ENCODE results near the gene PCP4L1. TPM values are rescaled to one million over a fixed set of nuclear protein-coding genes. Genes with fewer than 3 reads are reported as not detected.
"Not testable (repeated sequence)": the region's sequence is repeated elsewhere in the genome, so short reads cannot be mapped to it uniquely, and the experiment has no call there.

Gene PCP4L1
- total and polyA plus RNA-seq, 2 donors (not counting 1 experiment from before 2014, with no cell fraction given) = not detected

DNA sequence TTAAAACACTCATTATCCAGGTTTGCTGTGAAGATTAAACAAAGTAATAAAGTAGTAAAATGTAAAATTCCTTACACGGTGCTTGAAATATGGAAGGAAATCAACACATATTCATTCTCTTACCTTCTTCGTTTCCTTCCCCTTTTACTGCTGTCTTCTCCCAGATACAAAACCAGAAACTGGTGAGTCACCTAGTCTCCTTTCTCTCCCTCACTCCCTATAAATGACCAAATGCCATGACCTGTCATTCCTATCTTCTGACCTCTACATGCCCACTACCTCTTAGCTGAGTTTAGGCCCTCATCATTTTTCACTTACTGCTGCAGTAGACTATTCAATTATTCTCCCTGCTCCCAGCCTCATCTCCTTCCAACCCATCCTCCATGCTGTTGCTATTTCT, 16.2 kb upstream of the PCP4L1 start:
- H3K4me1 ChIP-seq (ENCODE audit: control insufficient read depth in 2 of 2, insufficient read depth in 2 of 2, low read length in 2 of 2) = no peaks in the 10 kb centered on the region
- H3K9ac ChIP-seq (ENCODE audit: low read length) = no peak overlapping the region
- no peak overlapping the region for H3K27ac ChIP-seq (ENCODE audit: low read length in 2 of 2)
- no peak overlapping the region for H2AFZ ChIP-seq (ENCODE audit: insufficient read depth, low read depth, low read length, poor library complexity, severe bottlenecking)
- H3K27me3 ChIP-seq (replicated peaks in 1 of 4; ENCODE audit: control extremely low read depth in 1 of 4, control insufficient read depth in 3 of 4, insufficient read depth in 4 of 4, low read length in 3 of 4) = peaks cover 0 to 9% (median 0%) of the 10 kb centered on the region in 4 experiments
- H3K79me2 ChIP-seq (ENCODE audit: control insufficient read depth, insufficient read depth, low read length) = no peaks in the 10 kb centered on the region
- H3K27ac Mint-ChIP-seq = no peak overlapping the region
- no peaks in the 10 kb centered on the region for H3K9me3 Mint-ChIP-seq (ENCODE audit: insufficient read depth)
- DNase-seq = no peak
- no peaks in the 10 kb centered on the region for H3K9me3 ChIP-seq (ENCODE audit: control extremely low read depth in 1 of 3, control insufficient read depth in 2 of 3, insufficient read depth in 1 of 3, low read length in 2 of 3)
- CTCF ChIA-PET = no interaction called here
- TF ChIP-seq, protein P1, sequence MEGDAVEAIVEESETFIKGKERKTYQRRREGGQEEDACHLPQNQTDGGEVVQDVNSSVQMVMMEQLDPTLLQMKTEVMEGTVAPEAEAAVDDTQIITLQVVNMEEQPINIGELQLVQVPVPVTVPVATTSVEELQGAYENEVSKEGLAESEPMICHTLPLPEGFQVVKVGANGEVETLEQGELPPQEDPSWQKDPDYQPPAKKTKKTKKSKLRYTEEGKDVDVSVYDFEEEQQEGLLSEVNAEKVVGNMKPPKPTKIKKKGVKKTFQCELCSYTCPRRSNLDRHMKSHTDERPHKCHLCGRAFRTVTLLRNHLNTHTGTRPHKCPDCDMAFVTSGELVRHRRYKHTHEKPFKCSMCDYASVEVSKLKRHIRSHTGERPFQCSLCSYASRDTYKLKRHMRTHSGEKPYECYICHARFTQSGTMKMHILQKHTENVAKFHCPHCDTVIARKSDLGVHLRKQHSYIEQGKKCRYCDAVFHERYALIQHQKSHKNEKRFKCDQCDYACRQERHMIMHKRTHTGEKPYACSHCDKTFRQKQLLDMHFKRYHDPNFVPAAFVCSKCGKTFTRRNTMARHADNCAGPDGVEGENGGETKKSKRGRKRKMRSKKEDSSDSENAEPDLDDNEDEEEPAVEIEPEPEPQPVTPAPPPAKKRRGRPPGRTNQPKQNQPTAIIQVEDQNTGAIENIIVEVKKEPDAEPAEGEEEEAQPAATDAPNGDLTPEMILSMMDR (IDR thresholded peaks at IDR 0.05) = no peak
- no peak for TF ChIP-seq EZH2 (IDR thresholded peaks at IDR 0.05; ENCODE audit: borderline replicate concordance, insufficient read depth, low read depth, low read length, poor library complexity, severe bottlenecking)
- H3K27me3 Mint-ChIP-seq = peaks cover 18% of the 10 kb centered on the region
- H3K4me3 Mint-ChIP-seq = no peak overlapping the region
- WGBS (ENCODE audit: insufficient coverage) = 17% methylated on average over 1 of the region's 2 CpGs
- peaks cover 2% of the 10 kb centered on the region for H3K4me1 Mint-ChIP-seq
- no peaks in the 10 kb centered on the region for H4K20me1 ChIP-seq (ENCODE audit: control insufficient read depth, insufficient read depth, low read length, poor library complexity, severe bottlenecking)
- no peak overlapping the region for H3K4me2 ChIP-seq (replicated peaks; ENCODE audit: low read depth, low read length, poor library complexity, severe bottlenecking)
- H3K36me3 ChIP-seq (replicated peaks in 1 of 2; ENCODE audit: control extremely low read depth in 1 of 2, control insufficient read depth in 1 of 2, extremely low read depth in 1 of 2, insufficient read depth in 2 of 2, low read length in 1 of 2) = no peaks in the 10 kb centered on the region
- H3K4me3 ChIP-seq (ENCODE audit: control extremely low read depth in 1 of 5, extremely low read depth in 1 of 5, insufficient read depth in 1 of 5, low read depth in 2 of 5, low read length in 4 of 5) = no peak overlapping the region
- POLR2A ChIA-PET = no interaction called here
- intact Hi-C loops (cut with micrococcal nuclease) = no loop called here
- ATAC-seq (ENCODE audit: low read depth) = no peak

- Histone ChIP-seq H3K27me3 (replicated peaks in 1 of 4; ENCODE audit: control extremely low read depth in 1 of 4, control insufficient read depth in 3 of 4, insufficient read depth in 4 of 4, low read length in 3 of 4) (no peaks in the 10 kb centered on the region), H3K36me3 (replicated peaks in 1 of 2; ENCODE audit: control extremely low read depth in 1 of 2, control insufficient read depth in 1 of 2, extremely low read depth in 1 of 2, insufficient read depth in 2 of 2, low read length in 1 of 2) (no peaks in the 10 kb centered on the region), H4K20me1 (ENCODE audit: control insufficient read depth, insufficient read depth, low read length, poor library complexity, severe bottlenecking) (no peaks in the 10 kb centered on the region), H2AFZ (ENCODE audit: insufficient read depth, low read depth, low read length, poor library complexity, severe bottlenecking) (no peak overlapping the region), H3K27ac (ENCODE audit: low read length in 2 of 2) (no peak overlapping the region), H3K9ac (ENCODE audit: low read length) (no peak overlapping the region), H3K4me2 (replicated peaks; ENCODE audit: low read depth, low read length, poor library complexity, severe bottlenecking) (no peak overlapping the region), H3K9me3 (ENCODE audit: control extremely low read depth in 1 of 3, control insufficient read depth in 2 of 3, insufficient read depth in 1 of 3, low read length in 2 of 3) (no peaks in the 10 kb centered on the region), H3K79me2 (ENCODE audit: control insufficient read depth, insufficient read depth, low read length) (no peaks in the 10 kb centered on the region), H3K4me1 (ENCODE audit: control insufficient read depth in 2 of 2, insufficient read depth in 2 of 2, low read length in 2 of 2) (no peaks in the 10 kb centered on the region), H3K4me3 (ENCODE audit: control extremely low read depth in 1 of 5, extremely low read depth in 1 of 5, insufficient read depth in 1 of 5, low read depth in 2 of 5, low read length in 4 of 5) (no peak overlapping the region)
- Mint-ChIP-seq H3K4me1 (peaks cover 2% of the 10 kb centered on the region), H3K27me3 (peaks cover 9% of the 10 kb centered on the region), H3K4me3 (no peak overlapping the region), H3K9me3 (ENCODE audit: insufficient read depth) (no peaks in the 10 kb centered on the region), H3K27ac (no peak overlapping the region)
- POLR2A ChIA-PET = no interaction called here
- TF ChIP-seq EZH2 (IDR thresholded peaks at IDR 0.05; ENCODE audit: borderline replicate concordance, insufficient read depth, low read depth, low read length, poor library complexity, severe bottlenecking) = no peak
- TF ChIP-seq, protein P1 (IDR thresholded peaks at IDR 0.05) = no peak
- CTCF ChIA-PET = no interaction called here
- 96% methylated on average over 4 of the region's 4 CpGs for WGBS (ENCODE audit: insufficient coverage)
- no peak for DNase-seq
- ATAC-seq (ENCODE audit: low read depth) = no peak
- intact Hi-C loops (cut with micrococcal nuclease) = no loop called here
Observed at GRCh38 chr1:161244888-161245287, 13.7 kb upstream of the PCP4L1 start.

GRCh38 chr1:161250100-161250499, 8.4 kb upstream of the PCP4L1 start:
- 93% methylated on average over 5 of the region's 5 CpGs for whole genome bisulfite sequencing (ENCODE audit: insufficient coverage)
- H3K27ac ChIP-seq (ENCODE audit: low read length in 2 of 2); H3K4me1 Mint-ChIP-seq; ATAC-seq (ENCODE audit: low read depth); POLR2A ChIA-PET; H3K27ac Mint-ChIP-seq; DNase-seq; H2AFZ ChIP-seq (ENCODE audit: insufficient read depth, low read depth, low read length, poor library complexity, severe bottlenecking); H3K79me2 ChIP-seq (ENCODE audit: control insufficient read depth, insufficient read depth, low read length); H3K9me3 ChIP-seq (ENCODE audit: control extremely low read depth in 1 of 3, control insufficient read depth in 2 of 3, insufficient read depth in 1 of 3, low read length in 2 of 3); H3K9me3 Mint-ChIP-seq (ENCODE audit: insufficient read depth); H3K27me3 ChIP-seq (replicated peaks in 1 of 4; ENCODE audit: control extremely low read depth in 1 of 4, control insufficient read depth in 3 of 4, insufficient read depth in 4 of 4, low read length in 3 of 4); H3K4me3 Mint-ChIP-seq; H4K20me1 ChIP-seq (ENCODE audit: control insufficient read depth, insufficient read depth, low read length, poor library complexity, severe bottlenecking); intact Hi-C loops (cut with micrococcal nuclease); H3K4me1 ChIP-seq (ENCODE audit: control insufficient read depth in 2 of 2, insufficient read depth in 2 of 2, low read length in 2 of 2); H3K27me3 Mint-ChIP-seq; H3K4me3 ChIP-seq (ENCODE audit: control extremely low read depth in 1 of 5, extremely low read depth in 1 of 5, insufficient read depth in 1 of 5, low read depth in 2 of 5, low read length in 4 of 5); H3K4me2 ChIP-seq (replicated peaks; ENCODE audit: low read depth, low read length, poor library complexity, severe bottlenecking); H3K36me3 ChIP-seq (replicated peaks in 1 of 2; ENCODE audit: control extremely low read depth in 1 of 2, control insufficient read depth in 1 of 2, extremely low read depth in 1 of 2, insufficient read depth in 2 of 2, low read length in 1 of 2); H3K9ac ChIP-seq (ENCODE audit: low read length): not testable (repeated sequence)
- CTCF ChIA-PET = interaction anchor here (1.2 kb wide), 1 partner anchor 56 kb away, joined by 3 read pairs; no protein-coding TSS in a partner anchor

Data from B cell (primary cell).